SK-N-SH (cell line): Measurements from ENCODE around the gene LCN10.

Experiments used
- CHD2 ChIP-seq: fragments of 150-350 bp; IDR thresholded peaks from 2 replicates; pipeline ENCODE4 v1.6.1; 2018; ENCODE audit warnings: low read length; ENCODE audit not compliant: partially characterized antibody
- CTCF ChIP-seq: fragments of 200-600 bp; sonication (generic); IDR thresholded peaks from 2 replicates; pipeline ENCODE4 v1.6.1; 2017; ENCODE audit warnings: antibody characterized with exemption, mild to moderate bottlenecking, moderate library complexity
- FOXJ3 ChIP-seq: sonication (generic); formaldehyde crosslinking; IDR thresholded peaks from 2 replicates; pipeline ENCODE4 v1.5.1; 2020; ENCODE audit warnings: mild to moderate bottlenecking, missing genetic modification reagents
- FOXM1 ChIP-seq: IDR thresholded peaks from 2 replicates; pipeline ENCODE4 v1.4.0; 2012; ENCODE audit warnings: low read depth, mild to moderate bottlenecking
- GABPA ChIP-seq: IDR thresholded peaks from 2 replicates; pipeline ENCODE4 v1.4.0; 2012; ENCODE audit warnings: low read depth, mild to moderate bottlenecking
- GATA2 ChIP-seq: sonication (generic); formaldehyde crosslinking; IDR thresholded peaks from 2 replicates; pipeline ENCODE4 v1.5.0; 2020; ENCODE audit warnings: mild to moderate bottlenecking, missing genetic modification reagents
- RCOR1 ChIP-seq: fragments of 150-350 bp; IDR thresholded peaks from 2 replicates; pipeline ENCODE4 v1.6.1; 2017; ENCODE audit warnings: antibody characterized with exemption, low read length
- RXRA ChIP-seq: IDR thresholded peaks from 2 replicates; pipeline ENCODE4 v1.4.0; 2012; ENCODE audit warnings: low read depth, mild to moderate bottlenecking, borderline replicate concordance
- TAF1 ChIP-seq: IDR thresholded peaks from 2 replicates; pipeline ENCODE4 v1.6.1; 2012; ENCODE audit warnings: low read depth, mild to moderate bottlenecking, low read length, moderate library complexity, borderline replicate concordance
- TF ChIP-seq, protein P1 (sequence below): IDR thresholded peaks from 2 replicates; pipeline ENCODE4 v1.4.0; 2012; ENCODE audit warnings: low read depth
- TF ChIP-seq, protein P2 (sequence below): IDR thresholded peaks from 2 replicates; pipeline ENCODE4; 2012

DNA sequence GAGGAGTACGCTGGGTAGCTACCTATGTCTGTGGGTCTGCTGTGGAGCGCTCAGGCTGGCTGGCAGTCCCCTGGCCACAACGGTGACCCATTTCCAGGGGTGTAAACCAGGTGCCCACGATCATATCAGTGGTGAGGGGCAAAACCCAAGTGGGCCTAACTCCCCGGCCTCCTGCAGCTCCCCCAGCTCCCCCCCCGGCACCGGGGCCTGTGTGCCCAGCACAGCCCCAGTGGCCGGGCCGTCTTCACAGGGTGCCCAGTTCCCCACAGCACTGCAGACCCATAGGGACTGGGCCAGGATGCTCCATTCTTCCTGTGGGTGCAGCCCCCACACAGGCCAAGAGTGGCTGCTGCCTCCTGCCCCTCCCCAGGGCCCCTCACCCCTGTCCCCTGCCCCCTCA, 16.3 kb upstream of the LCN10 start:
- TF ChIP-seq, protein P1, sequence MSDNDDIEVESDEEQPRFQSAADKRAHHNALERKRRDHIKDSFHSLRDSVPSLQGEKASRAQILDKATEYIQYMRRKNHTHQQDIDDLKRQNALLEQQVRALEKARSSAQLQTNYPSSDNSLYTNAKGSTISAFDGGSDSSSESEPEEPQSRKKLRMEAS = no peak
- TF ChIP-seq GABPA = no peak
- TF ChIP-seq, protein P2, sequence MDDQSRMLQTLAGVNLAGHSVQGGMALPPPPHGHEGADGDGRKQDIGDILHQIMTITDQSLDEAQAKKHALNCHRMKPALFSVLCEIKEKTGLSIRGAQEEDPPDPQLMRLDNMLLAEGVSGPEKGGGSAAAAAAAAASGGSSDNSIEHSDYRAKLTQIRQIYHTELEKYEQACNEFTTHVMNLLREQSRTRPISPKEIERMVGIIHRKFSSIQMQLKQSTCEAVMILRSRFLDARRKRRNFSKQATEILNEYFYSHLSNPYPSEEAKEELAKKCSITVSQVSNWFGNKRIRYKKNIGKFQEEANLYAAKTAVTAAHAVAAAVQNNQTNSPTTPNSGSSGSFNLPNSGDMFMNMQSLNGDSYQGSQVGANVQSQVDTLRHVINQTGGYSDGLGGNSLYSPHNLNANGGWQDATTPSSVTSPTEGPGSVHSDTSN = no peak
- TF ChIP-seq CTCF = no peak
- TF ChIP-seq RXRA = no peak
- no peak for TF ChIP-seq TAF1
- no peak for TF ChIP-seq FOXJ3 (CRISPR knock-in tag)
- TF ChIP-seq CHD2 = no peak
- no peak for TF ChIP-seq GATA2 (CRISPR knock-in tag)
- TF ChIP-seq FOXM1 = no peak
- TF ChIP-seq RCOR1 = no peak
